Smooth muscle cell (in vitro differentiated cells): Measurements from ENCODE around the gene ZDHHC14. TPM values are rescaled to one million over a fixed set of nuclear protein-coding genes. Genes with fewer than 3 reads are reported as not detected.

Experiments used
- DNase-seq: peaks from one replicate; lab custom pipeline; 2025; ENCODE audit not compliant: unreplicated experiment; lab: John Stamatoyannopoulos, UW
- H2AFZ ChIP-seq: fragments of 200-600 bp; sonication (generic); 2 replicates; pipeline ENCODE4 v1.6.0; 2016; ENCODE audit warnings: antibody characterized with exemption, low read depth, mild to moderate bottlenecking
- H3F3A ChIP-seq: fragments of 200-600 bp; sonication (generic); 2 replicates; pipeline ENCODE4 v1.6.0; 2017; ENCODE audit warnings: antibody characterized with exemption, low read depth
- H3K27ac ChIP-seq: fragments of 200-600 bp; sonication (generic); 2 replicates; pipeline ENCODE4 v1.5.1; 2016; ENCODE audit warnings: low read depth, mild to moderate bottlenecking
- H3K27me3 ChIP-seq: fragments of 200-600 bp; sonication (generic); 2 replicates; pipeline ENCODE4 v1.6.1; 2016; ENCODE audit warnings: low read depth, mild to moderate bottlenecking
- H3K36me3 ChIP-seq: fragments of 200-600 bp; sonication (generic); 2 replicates; pipeline ENCODE4 v1.5.1; 2016; ENCODE audit warnings: low read depth
- H3K4me1 ChIP-seq: fragments of 200-600 bp; sonication (generic); 2 replicates; pipeline ENCODE4 v1.5.1; 2016; ENCODE audit warnings: low read depth
- H3K4me2 ChIP-seq: fragments of 200-600 bp; sonication (generic); 2 replicates; pipeline ENCODE4 v1.6.0; 2016; ENCODE audit warnings: mild to moderate bottlenecking
- H3K4me3 ChIP-seq: fragments of 200-600 bp; sonication (generic); 2 replicates; pipeline ENCODE4 v1.5.1; 2016; ENCODE audit warnings: mild to moderate bottlenecking
- H3K79me2 ChIP-seq: fragments of 200-600 bp; sonication (generic); 2 replicates; pipeline ENCODE4 v1.6.0; 2016; ENCODE audit warnings: low read depth, mild to moderate bottlenecking
- H3K9ac ChIP-seq: fragments of 200-600 bp; sonication (generic); 2 replicates; pipeline ENCODE4 v1.6.0; 2016; ENCODE audit warnings: low read depth
- H3K9me3 ChIP-seq: fragments of 200-600 bp; sonication (generic); replicated peaks from 2 replicates; pipeline ENCODE4 v1.5.1; 2016; ENCODE audit warnings: low read depth
- H4K20me1 ChIP-seq: fragments of 200-600 bp; sonication (generic); 2 replicates; pipeline ENCODE4 v1.6.0; 2016; ENCODE audit warnings: low read depth
- CTCF ChIP-seq: fragments of 200-600 bp; sonication (generic); IDR thresholded peaks from 2 replicates; pipeline ENCODE4 v1.5.1; 2017; ENCODE audit warnings: borderline replicate concordance, mild to moderate bottlenecking, antibody characterized with exemption; ENCODE audit not compliant: insufficient read depth, poor library complexity, severe bottlenecking
- whole genome bisulfite sequencing: methylation state at CpG from one replicate; pipeline ENCODE4 v1.1.7; 2016; ENCODE audit warnings: low lambda C conversion rate; 5-methylcytosine and 5-hydroxymethylcytosine counted together
- polyA plus RNA-seq: library from polyadenylated mRNA; unstranded; fragments of >200 nt; fragmentation: Nextera tagmentation; extraction: Ambion mirVana; gene quantifications from 2 replicates; pipeline ENCODE4 v1.2.1, GENCODE V29; 2016
- total RNA-seq: library from RNA; depleted of rRNA; stranded (reverse); fragments of >200 nt; gene quantifications from 2 replicates; pipeline ENCODE4 v1.2.3, GENCODE V29; 2014

ZDHHC14 gene
- total and polyA plus RNA-seq, 2 experiments from 2014 or later = 1.3 to 1.6 TPM

GRCh38 chr6:157563611-157564284 is 182.8 kb downstream of the ZDHHC14 start:
- no peaks in the 10 kb centered on the region for H3K9me3 ChIP-seq
- H3K4me3 ChIP-seq = no peak overlapping the region
- no peaks in the 10 kb centered on the region for H3K27me3 ChIP-seq
- TF ChIP-seq CTCF = no peak
- DNase-seq = no peak
- H3K9ac ChIP-seq = no peak overlapping the region
- H3K36me3 ChIP-seq = no peaks in the 10 kb centered on the region
- H3K4me1 ChIP-seq = no peaks in the 10 kb centered on the region
- 93% methylated on average over 8 of the region's 8 CpGs for WGBS
- no peak overlapping the region for H3K4me2 ChIP-seq
- H3K79me2 ChIP-seq = no peaks in the 10 kb centered on the region
- H4K20me1 ChIP-seq = no peaks in the 10 kb centered on the region
- H2AFZ ChIP-seq = no peak overlapping the region
- H3K27ac ChIP-seq = no peak overlapping the region
- no peaks in the 10 kb centered on the region for H3F3A ChIP-seq

GRCh38 chr6:157568702-157569101 is 187.7 kb downstream of the ZDHHC14 start:
- Histone ChIP-seq H2AFZ (no peak overlapping the region), H3K4me3 (no peak overlapping the region), H3F3A (no peaks in the 10 kb centered on the region), H3K4me2 (no peak overlapping the region), H3K9ac (no peak overlapping the region), H3K27ac (no peak overlapping the region), H3K9me3 (no peaks in the 10 kb centered on the region), H3K36me3 (no peaks in the 10 kb centered on the region), H3K27me3 (no peaks in the 10 kb centered on the region), H3K79me2 (no peaks in the 10 kb centered on the region), H3K4me1 (no peaks in the 10 kb centered on the region), H4K20me1 (no peaks in the 10 kb centered on the region)
- 100% methylated on average over 1 of the region's 1 CpG for WGBS
- no peak for DNase-seq
- TF ChIP-seq CTCF = no peak

GRCh38 chr6:157569543-157569942 is 188.6 kb downstream of the ZDHHC14 start:
- H3K9me3 ChIP-seq = no peaks in the 10 kb centered on the region
- no peak overlapping the region for H3K4me2 ChIP-seq
- no peaks in the 10 kb centered on the region for H3K27me3 ChIP-seq
- H3F3A ChIP-seq = no peaks in the 10 kb centered on the region
- no peak overlapping the region for H2AFZ ChIP-seq
- DNase-seq = no peak
- no peaks in the 10 kb centered on the region for H4K20me1 ChIP-seq
- 94% methylated on average over 3 of the region's 3 CpGs for WGBS
- no peak overlapping the region for H3K9ac ChIP-seq
- H3K4me3 ChIP-seq = no peak overlapping the region
- no peaks in the 10 kb centered on the region for H3K36me3 ChIP-seq
- no peak for TF ChIP-seq CTCF
- H3K27ac ChIP-seq = no peak overlapping the region
- H3K79me2 ChIP-seq = no peaks in the 10 kb centered on the region
- H3K4me1 ChIP-seq = no peaks in the 10 kb centered on the region

GRCh38 chr6:157570104-157570503 is 189.1 kb downstream of the ZDHHC14 start:
- H3K27me3 ChIP-seq = no peaks in the 10 kb centered on the region
- no peak overlapping the region for H3K9ac ChIP-seq
- H3K9me3 ChIP-seq = no peaks in the 10 kb centered on the region
- no peaks in the 10 kb centered on the region for H3K36me3 ChIP-seq
- H3F3A ChIP-seq = no peaks in the 10 kb centered on the region
- no peak for DNase-seq
- H3K4me1 ChIP-seq = no peaks in the 10 kb centered on the region
- H2AFZ ChIP-seq = no peak overlapping the region
- TF ChIP-seq CTCF = no peak
- no peaks in the 10 kb centered on the region for H4K20me1 ChIP-seq
- H3K27ac ChIP-seq = no peak overlapping the region
- no peaks in the 10 kb centered on the region for H3K79me2 ChIP-seq
- 92% methylated on average over 4 of the region's 4 CpGs for WGBS
- H3K4me3 ChIP-seq = no peak overlapping the region
- H3K4me2 ChIP-seq = no peak overlapping the region
